ENCODE measurements around the gene CCDC188.

- no peak for TF ChIP-seq CTCF (conservative IDR thresholded peaks at IDR 0.05)
- TF ChIP-seq EZH2 (IDR thresholded peaks at IDR 0.05; ENCODE audit: low read depth): no peak
These were observed 33.8 kb downstream of the CCDC188 start, which contains the start of gene TRMT2A for GRCh38 chr22:20116951-20117632.
